ENCODE measurements around the gene HGS. TPM values are rescaled to one million over a fixed set of nuclear protein-coding genes. Genes with fewer than 3 reads are reported as not detected.

Gene HGS
- total and polyA plus RNA-seq, 2 of the 4 experiments (the other 2 are of a cell fraction), result 52.5 to 137 TPM

DNA sequence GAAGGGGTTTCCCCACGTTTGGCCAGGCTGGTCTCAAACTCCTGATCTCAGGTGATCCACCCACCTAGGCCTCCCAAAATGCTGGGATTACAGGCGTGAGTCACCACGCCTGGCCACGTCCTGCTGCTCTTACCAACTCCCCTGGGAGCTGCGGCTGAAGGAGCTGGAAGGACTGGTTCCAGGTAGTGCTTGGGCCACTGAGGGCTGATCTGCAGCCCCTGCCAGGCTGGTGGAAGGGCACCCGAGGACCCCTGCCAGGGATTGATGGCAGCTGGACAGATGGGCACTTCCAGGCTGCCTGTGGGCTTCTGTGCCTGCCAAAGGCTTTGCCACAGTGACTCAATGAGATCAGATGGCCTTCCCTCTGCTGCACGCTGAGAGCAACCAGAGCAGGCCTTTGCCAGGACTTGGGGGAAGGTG lies 19.8 kb upstream of the HGS start:
- 100% methylated on average over 5 of the region's 7 CpGs; no CpG with 5 or more reads in 1 of the 2 experiments for WGBS, 2 experiments (ENCODE audit: extremely low coverage in 2 of 2, insufficient read length in 1 of 2)
- H3K4me1 ChIP-seq (ENCODE audit: control insufficient read depth, insufficient read depth, low read length), result peaks cover 10% of the 10 kb centered on the region
- dilution Hi-C loops (cut with HindIII; ENCODE audit: low sequenced_read_pairs, unreplicated experiment), result no loop called here

More for the DNA sequence above, 19.8 kb upstream of the HGS start:
- Histone ChIP-seq H3K27ac (ENCODE audit: insufficient read depth, low read length) (no peak overlapping the region), H2BK120ac (ENCODE audit: low read depth, low read length) (no peak overlapping the region), H3K9me1 (ENCODE audit: insufficient read depth, low read length) (peaks cover 19% of the 10 kb centered on the region), H3K18ac (ENCODE audit: low read depth, low read length) (no peak overlapping the region), H4K20me1 (ENCODE audit: insufficient read depth, low read length) (no peaks in the 10 kb centered on the region), H2AFZ (replicated peaks; ENCODE audit: low read length, poor library complexity) (no peak overlapping the region), H2BK20ac (ENCODE audit: low read depth, low read length) (no peak overlapping the region), H4K5ac (ENCODE audit: low read depth, low read length) (no peak overlapping the region), H4K91ac (ENCODE audit: insufficient read depth, low read depth, low read length) (no peak overlapping the region), H3K4ac (ENCODE audit: low read depth, low read length) (no peak overlapping the region), H2AK5ac (ENCODE audit: low read depth, low read length) (no peak overlapping the region), H3K14ac (replicated peaks; ENCODE audit: low read depth, low read length) (no peak overlapping the region), H3K79me1 (ENCODE audit: low read depth in 1 of 2, low read length in 2 of 2) (peaks cover 27 to 40% of the 10 kb centered on the region in 2 experiments), H3K56ac (ENCODE audit: extremely low read depth, insufficient read depth, low read length) (no peak overlapping the region), H2BK15ac (ENCODE audit: low read depth, low read length) (no peak overlapping the region), H2BK5ac (ENCODE audit: low read depth, low read length, poor library complexity, severe bottlenecking) (no peak overlapping the region), H3K36me3 (ENCODE audit: control insufficient read depth, insufficient read depth, low read length) (peaks cover 15% of the 10 kb centered on the region), H4K8ac (ENCODE audit: low read depth in 2 of 2, low read length in 2 of 2) (no peak overlapping the region), H3K23ac (ENCODE audit: low read depth, low read length) (no peak overlapping the region), H3K4me3 (ENCODE audit: insufficient read depth, low read depth, low read length) (no peak overlapping the region), H2AK9ac (replicated peaks; ENCODE audit: low read depth, low read length, poor library complexity) (no peak overlapping the region), H3K9me3 (ENCODE audit: control insufficient read depth, insufficient read depth, low read length) (no peaks in the 10 kb centered on the region), H3K9ac (ENCODE audit: low read depth, low read length) (no peak overlapping the region), H3K27me3 (ENCODE audit: control insufficient read depth, insufficient read depth, low read length) (no peaks in the 10 kb centered on the region), H3K4me2 (ENCODE audit: low read depth, low read length) (no peak overlapping the region)
- TF ChIP-seq, protein P1, sequence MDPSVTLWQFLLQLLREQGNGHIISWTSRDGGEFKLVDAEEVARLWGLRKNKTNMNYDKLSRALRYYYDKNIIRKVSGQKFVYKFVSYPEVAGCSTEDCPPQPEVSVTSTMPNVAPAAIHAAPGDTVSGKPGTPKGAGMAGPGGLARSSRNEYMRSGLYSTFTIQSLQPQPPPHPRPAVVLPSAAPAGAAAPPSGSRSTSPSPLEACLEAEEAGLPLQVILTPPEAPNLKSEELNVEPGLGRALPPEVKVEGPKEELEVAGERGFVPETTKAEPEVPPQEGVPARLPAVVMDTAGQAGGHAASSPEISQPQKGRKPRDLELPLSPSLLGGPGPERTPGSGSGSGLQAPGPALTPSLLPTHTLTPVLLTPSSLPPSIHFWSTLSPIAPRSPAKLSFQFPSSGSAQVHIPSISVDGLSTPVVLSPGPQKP (IDR thresholded peaks at IDR 0.05; ENCODE audit: borderline replicate concordance, low read depth, low read length), result no peak
- TF ChIP-seq RAD21 (IDR thresholded peaks at IDR 0.05; ENCODE audit: low read length), result no peak
- TF ChIP-seq MAZ (IDR thresholded peaks at IDR 0.05; ENCODE audit: borderline replicate concordance, low read depth, low read length), result no peak
- TF ChIP-seq RFX5 (IDR thresholded peaks at IDR 0.05; ENCODE audit: low read depth, low read length), result no peak
- no peak for TF ChIP-seq SMC3 (IDR thresholded peaks at IDR 0.05; ENCODE audit: low read depth, low read length)
- CTCF ChIA-PET, result no interaction called here
- ATAC-seq (ENCODE audit: low read depth) (no peak), DNase-seq (no peak)
- POLR2A ChIA-PET (ENCODE audit: unreplicated experiment), result no interaction called here
- BruUV-seq (replicated peaks), result no TSS peak
- intact Hi-C loops (cut with micrococcal nuclease), result no loop called here
- in situ Hi-C loops (cut with MboI; ENCODE audit: low sequenced_read_pairs), result no loop called here
